Fibroblast of skin of right quadriceps (primary cell): ENCODE results near the gene EID1.
A peak's percentile ranks its signal among the peaks of the same experiment; 100 is the strongest.

Experiments used
- DNase-seq: peaks from one replicate; pipeline ENCODE4 v3.0.0-alpha.2; 2013

Gene EID1

GRCh38 chr15:48914717-48915116 is 36.8 kb downstream of the EID1 start:
- DNase-seq, result no peak

GRCh38 chr15:48915861-48916260 is 37.9 kb downstream of the EID1 start:
- no peak for DNase-seq

- DNase-seq, result no peak
Measured at GRCh38 chr15:48916721-48917120, 38.8 kb downstream of the EID1 start.

- no peak for DNase-seq
Measured at GRCh38 chr15:48922046-48922445, 44.1 kb downstream of the EID1 start.

- DNase-seq, result no peak
Measured at GRCh38 chr15:48924528-48925393, 46.8 kb downstream of the EID1 start.

GRCh38 chr15:48925714-48926223 is 47.8 kb downstream of the EID1 start:
- peak; percentile 92 for DNase-seq

- DNase-seq, result peak; percentile 47
Measured at GRCh38 chr15:48928877-48929538, 51.1 kb downstream of the EID1 start.

GRCh38 chr15:48929661-48930060 is 51.7 kb downstream of the EID1 start:
- DNase-seq, result no peak
